Measurements from ENCODE around the gene MALT1. TPM values are rescaled to one million over a fixed set of nuclear protein-coding genes. Genes with fewer than 3 reads are reported as not detected.
"Not testable (repeated sequence)": the region's sequence is repeated elsewhere in the genome, so short reads cannot be mapped to it uniquely, and the experiment has no call there.

Gene MALT1
- total RNA-seq, 1 donor from 2014 or later, result 36.9 TPM

DNA sequence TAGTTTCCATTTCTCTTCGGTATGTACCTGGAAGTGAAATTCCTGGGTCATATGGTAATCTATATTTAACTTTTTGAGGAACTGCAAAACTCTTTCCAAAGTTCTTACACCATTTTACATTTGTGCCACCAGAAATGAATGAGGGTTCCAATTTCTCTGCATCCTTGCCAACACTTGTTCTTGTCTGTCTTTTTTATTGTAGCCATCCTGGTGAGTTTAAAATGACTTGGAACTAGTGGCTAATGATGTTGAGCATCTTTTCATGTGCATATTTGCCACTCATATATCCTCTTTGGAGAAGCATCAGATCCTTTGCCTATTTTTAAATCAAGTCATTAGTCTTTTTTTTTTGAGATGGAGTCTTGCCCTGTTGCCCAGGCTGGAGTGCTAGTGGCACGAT, 59.4 kb downstream of the MALT1 start:
- intact Hi-C loops (cut with micrococcal nuclease), result no loop called here

GRCh38 chr18:58732471-58732870, 61.2 kb downstream of the MALT1 start:
- intact Hi-C loops (cut with micrococcal nuclease), result no loop called here

DNA sequence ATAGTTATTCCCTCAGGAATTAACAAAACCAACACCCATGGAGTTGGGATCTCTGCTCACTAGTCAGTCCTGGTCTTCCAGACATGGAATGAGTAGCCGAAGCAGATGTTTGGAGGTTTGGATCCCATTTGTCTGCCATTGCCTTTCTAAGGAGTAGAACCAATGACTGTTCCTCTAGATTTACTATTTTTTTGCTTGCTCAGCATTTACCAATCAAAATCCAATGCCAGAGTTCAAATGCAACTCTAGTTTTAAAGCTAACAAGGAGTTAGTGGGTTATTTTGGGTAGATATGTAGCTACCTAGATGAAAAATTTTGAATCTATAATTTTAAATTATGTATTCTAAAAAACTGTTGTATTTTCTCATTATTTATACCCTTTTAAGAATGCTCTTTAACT, 62.6 kb downstream of the MALT1 start:
- intact Hi-C loops (cut with micrococcal nuclease), result no loop called here

- intact Hi-C loops (cut with micrococcal nuclease), result no loop called here
These were observed 67.1 kb downstream of the MALT1 start for GRCh38 chr18:58738322-58738721.

- intact Hi-C loops (cut with micrococcal nuclease), result no loop called here
These were observed 74.6 kb downstream of the MALT1 start for GRCh38 chr18:58745914-58746313.

DNA sequence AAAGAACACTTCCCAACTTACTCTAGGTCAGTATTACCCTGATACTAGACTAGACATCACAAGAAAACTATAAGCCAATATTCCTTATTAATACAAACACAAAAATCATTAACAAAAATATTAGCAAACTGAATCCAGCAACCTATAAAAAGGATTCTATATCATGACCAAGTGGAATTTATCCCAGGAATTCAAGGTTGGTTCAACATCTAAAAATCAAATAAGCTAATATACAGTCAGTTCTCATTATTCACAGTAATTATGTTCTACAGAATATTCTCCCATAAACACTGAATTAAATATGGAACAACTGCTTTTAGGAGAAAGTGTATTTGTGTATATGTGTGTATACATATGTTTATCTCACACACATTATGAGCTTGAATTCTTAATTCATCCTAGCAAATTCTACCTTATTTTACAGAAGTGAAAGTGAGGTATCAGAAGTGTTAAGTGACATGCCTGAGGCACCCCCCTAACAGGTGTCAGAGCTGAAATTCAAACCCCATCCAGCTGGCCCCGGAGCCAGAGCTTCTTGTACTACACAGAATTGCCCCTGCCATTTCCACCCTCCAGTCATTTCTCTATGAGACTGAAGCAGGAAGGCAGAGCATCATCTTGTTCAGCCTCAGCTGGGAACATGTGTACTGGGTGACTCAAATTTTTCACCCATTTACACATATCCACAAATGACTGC, 77.8 kb downstream of the MALT1 start:
- intact Hi-C loops (cut with micrococcal nuclease), result no loop called here

- intact Hi-C loops (cut with micrococcal nuclease), result no loop called here
These were observed 82.7 kb downstream of the MALT1 start for GRCh38 chr18:58753976-58754375.

DNA sequence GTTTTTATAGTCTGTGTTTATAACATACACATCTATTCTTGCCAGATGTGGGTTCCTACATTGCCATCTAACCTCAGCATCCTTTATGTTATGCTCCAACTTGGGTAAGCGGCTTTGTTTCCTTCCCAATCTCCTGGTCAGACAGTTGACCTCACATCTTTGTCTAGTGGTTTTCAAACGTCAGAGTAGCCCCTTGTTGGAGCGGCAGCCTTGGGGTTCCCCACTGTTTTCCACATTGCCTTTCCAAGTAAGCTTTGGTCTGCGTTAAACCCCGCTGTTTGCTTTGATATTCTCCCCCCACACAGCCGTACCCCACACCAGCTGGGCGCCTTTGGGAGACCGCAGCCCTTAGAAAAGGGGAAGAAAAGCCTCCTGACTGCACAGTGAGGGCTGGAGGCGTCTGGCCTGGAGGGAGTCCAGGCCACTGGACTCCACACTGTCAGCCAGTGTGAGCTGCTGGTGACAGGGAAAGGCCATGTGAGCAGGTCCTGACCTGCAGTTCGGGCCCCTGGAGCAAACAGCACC, 83.3 kb downstream of the MALT1 start:
- intact Hi-C loops (cut with micrococcal nuclease), result no loop called here

GRCh38 chr18:58755304-58756010, 84.2 kb downstream of the MALT1 start:
- intact Hi-C loops (cut with micrococcal nuclease), result no loop called here

GRCh38 chr18:58756148-58756547, 84.9 kb downstream of the MALT1 start:
- intact Hi-C loops (cut with micrococcal nuclease), result no loop called here

GRCh38 chr18:58756596-58757240, 85.5 kb downstream of the MALT1 start:
- intact Hi-C loops (cut with micrococcal nuclease), result no loop called here

DNA sequence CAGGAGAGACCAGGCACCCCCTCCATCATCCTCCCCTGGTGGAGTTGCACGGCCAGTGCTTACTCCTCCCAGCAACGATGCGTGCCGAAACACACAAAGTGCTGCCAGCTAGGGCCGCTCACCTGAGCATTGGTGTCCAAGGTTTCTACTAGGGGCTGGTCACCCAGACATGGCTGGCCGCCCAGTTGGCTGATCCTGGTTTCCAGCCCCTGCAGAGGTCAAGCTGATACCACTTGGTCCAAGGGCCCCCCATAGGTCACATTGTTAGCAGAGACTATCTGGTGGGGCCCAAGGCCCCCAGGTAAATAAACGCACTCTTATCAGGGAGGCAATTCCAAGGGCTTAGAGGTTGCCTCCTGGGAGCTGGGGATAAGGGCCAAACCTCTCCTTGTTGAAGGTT, 86.1 kb downstream of the MALT1 start:
- intact Hi-C loops (cut with micrococcal nuclease), result not testable (repeated sequence)

- intact Hi-C loops (cut with micrococcal nuclease), result no loop called here
These were observed 86.8 kb downstream of the MALT1 start for GRCh38 chr18:58758046-58758445.

- intact Hi-C loops (cut with micrococcal nuclease), result no loop called here
These were observed 87.3 kb downstream of the MALT1 start for GRCh38 chr18:58758606-58759005.

GRCh38 chr18:58761241-58761969, 90.1 kb downstream of the MALT1 start:
- intact Hi-C loops (cut with micrococcal nuclease), result loop anchor here (5.0 to 10.0 kb wide), 5 partner anchors 74 to 719 kb away; partner anchors contain the start of genes MALT1 and NEDD4L

DNA sequence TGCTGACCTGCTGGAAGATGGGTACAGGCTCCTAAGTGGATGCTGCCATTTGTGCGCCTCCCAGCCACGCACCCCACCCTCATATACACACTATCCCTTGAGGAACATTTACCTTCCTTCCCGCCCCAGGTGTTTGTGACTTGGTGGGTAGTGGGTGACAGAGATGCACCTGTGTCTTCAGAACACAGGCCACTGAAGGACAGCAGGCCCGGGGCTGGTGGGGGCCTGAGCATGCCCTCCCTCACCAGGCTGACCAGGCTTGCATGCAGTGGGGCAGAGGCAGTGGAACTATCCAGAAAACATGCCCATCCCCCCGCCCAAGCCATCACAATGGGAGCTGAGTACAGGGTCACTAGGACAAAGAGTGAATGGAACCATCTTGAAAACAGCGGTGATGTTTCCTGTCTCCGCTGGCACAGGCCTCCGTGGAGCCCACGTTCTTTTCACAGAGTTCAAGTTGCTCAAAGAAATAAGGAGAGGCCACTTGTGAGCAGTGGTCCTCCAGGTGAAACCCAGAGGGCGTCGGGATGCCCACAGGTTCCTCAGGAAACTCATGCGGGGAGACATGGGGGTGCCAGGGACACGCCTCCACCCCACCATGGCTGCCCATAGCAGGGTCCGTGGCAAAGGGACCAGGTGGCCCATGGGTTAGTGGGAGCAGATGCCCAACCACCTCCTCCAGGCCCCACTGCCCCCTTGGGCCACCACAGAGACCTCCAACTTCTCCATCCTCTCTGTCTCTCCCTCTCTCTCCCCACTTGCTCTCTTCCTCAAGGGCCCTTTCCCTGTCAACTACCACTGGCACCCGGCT, 90.9 kb downstream of the MALT1 start:
- intact Hi-C loops (cut with micrococcal nuclease), result loop anchor here (5.0 to 10.0 kb wide), 5 partner anchors 75 to 720 kb away; partner anchors contain the start of genes MALT1 and NEDD4L

DNA sequence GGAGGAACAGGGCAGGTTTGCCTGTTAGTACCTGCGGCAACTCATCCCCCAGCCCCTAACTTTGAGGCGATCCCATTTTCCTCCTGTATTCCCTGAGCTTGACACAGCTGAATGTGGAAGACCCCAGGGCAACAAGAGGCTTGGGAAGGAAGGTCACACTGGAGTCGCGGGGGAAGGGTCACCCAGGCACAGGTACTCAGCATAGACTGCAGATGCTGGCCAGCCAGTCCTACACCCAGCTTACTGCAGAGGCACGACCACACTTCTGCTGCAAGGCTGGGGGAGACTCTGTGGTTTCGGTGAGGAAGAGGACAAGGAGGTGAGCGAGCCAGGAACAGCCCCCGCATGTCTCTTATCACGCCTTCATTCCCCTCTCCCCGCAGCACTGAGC, 91.5 kb downstream of the MALT1 start:
- intact Hi-C loops (cut with micrococcal nuclease), result loop anchor here (5.0 to 10.0 kb wide), 5 partner anchors 75 to 720 kb away; partner anchors contain the start of genes MALT1 and NEDD4L

GRCh38 chr18:58766164-58766563, 94.9 kb downstream of the MALT1 start:
- intact Hi-C loops (cut with micrococcal nuclease), result loop anchor here (10.0 kb wide), 1 partner anchor 271 kb away; no protein-coding TSS in a partner anchor

DNA sequence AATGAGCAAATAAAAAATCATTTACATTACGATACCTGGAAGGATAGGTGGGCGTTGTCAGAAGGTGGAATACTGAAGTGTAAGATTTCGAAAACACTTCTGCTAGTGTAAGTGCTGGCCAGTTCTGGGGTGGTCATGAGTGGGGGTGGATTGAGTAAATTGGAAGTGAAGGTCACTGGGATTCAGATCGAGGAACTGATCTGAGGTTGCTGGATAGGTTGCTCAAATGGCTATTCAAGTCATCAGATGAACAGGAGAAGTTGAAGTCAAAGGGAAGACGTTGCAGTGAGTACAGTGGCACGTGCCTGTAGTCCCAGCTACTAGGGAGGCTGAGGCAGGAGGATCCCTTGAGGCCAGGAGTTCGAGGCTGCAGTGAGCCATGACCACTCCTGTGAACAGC, 95.7 kb downstream of the MALT1 start:
- intact Hi-C loops (cut with micrococcal nuclease), result loop anchor here (10.0 kb wide), 1 partner anchor 272 kb away; no protein-coding TSS in a partner anchor

GRCh38 chr18:58768293-58768974, 97.2 kb downstream of the MALT1 start:
- intact Hi-C loops (cut with micrococcal nuclease), result loop anchor here (1.0 to 10.0 kb wide), 3 partner anchors 274 to 302 kb away; no protein-coding TSS in a partner anchor

Data from T-helper 2 cell treated with Interferon-gamma antibody and Interleukin-4, amounts not matched to agents 100 ng/mL and 5 ng/mL, for 36 hours (primary cell).